Neural cell (in vitro differentiated cells): ENCODE data around the gene TIGD7. TPM values are rescaled to one million over a fixed set of nuclear protein-coding genes. Genes with fewer than 3 reads are reported as not detected.

ENCODE experiments used
- H2AFZ ChIP-seq: fragments of 200-600, 300-800 bp; sonication (generic), shearing (Covaris generic); 2 replicates; pipeline ENCODE4 v1.6.0; 2014; ENCODE audit warnings: low read depth, mild to moderate bottlenecking, antibody characterized with exemption, low read length, moderate library complexity
- H3F3A ChIP-seq: fragments of 200-600 bp; shearing (Covaris generic); 2 replicates; pipeline ENCODE4 v1.6.1; 2016; ENCODE audit warnings: mild to moderate bottlenecking, moderate library complexity, mixed read lengths, antibody characterized with exemption, low read length; ENCODE audit not compliant: insufficient read depth, poor library complexity, severe bottlenecking
- H3K27ac ChIP-seq: fragments of 200-600, 300-800 bp; sonication (generic), shearing (Covaris generic); 2 replicates; pipeline ENCODE4 v1.5.1; 2014; ENCODE audit warnings: mild to moderate bottlenecking, low read length, moderate library complexity
- H3K27me3 ChIP-seq: fragments of 300-800, 200-600 bp; sonication (generic), shearing (Covaris generic); 2 replicates; pipeline ENCODE4 v1.6.0; 2014; ENCODE audit warnings: mild to moderate bottlenecking, low read depth, low read length, moderate library complexity; ENCODE audit not compliant: insufficient read depth
- H3K36me3 ChIP-seq: fragments of 300-800, 200-600 bp; sonication (generic), shearing (Covaris generic); 2 replicates; pipeline ENCODE4 v1.5.1; 2014; ENCODE audit warnings: mild to moderate bottlenecking, antibody characterized with exemption, low read length, moderate library complexity; ENCODE audit not compliant: insufficient read depth
- H3K4me2 ChIP-seq: fragments of 300-800, 200-600 bp; sonication (generic), shearing (Covaris generic); 2 replicates; pipeline ENCODE4 v1.6.0; 2014; ENCODE audit warnings: mild to moderate bottlenecking, low read length
- H3K4me3 ChIP-seq: fragments of 300-800, 200-600 bp; sonication (generic), shearing (Covaris generic); 2 replicates; pipeline ENCODE4 v1.5.1; 2014; ENCODE audit warnings: mild to moderate bottlenecking, low read length, moderate library complexity
- H3K79me2 ChIP-seq: fragments of 200-600 bp; shearing (Covaris generic); replicated peaks from 2 replicates; pipeline ENCODE4 v1.6.0; 2014; ENCODE audit warnings: mild to moderate bottlenecking, low read length, moderate library complexity; ENCODE audit not compliant: insufficient read depth
- H3K9ac ChIP-seq: fragments of 300-800, 200-600 bp; sonication (generic), shearing (Covaris generic); 2 replicates; pipeline ENCODE4 v1.6.1; 2016; ENCODE audit warnings: mild to moderate bottlenecking, low read length, mixed read lengths
- H3K9me2 ChIP-seq: fragments of 200-600 bp; shearing (Covaris generic); 2 replicates; pipeline ENCODE4 v1.6.1; 2016; ENCODE audit warnings: mild to moderate bottlenecking, low read length, mixed read lengths; ENCODE audit not compliant: insufficient read depth
- H3K9me3 ChIP-seq: fragments of 200-600, 300-800 bp; sonication (generic), shearing (Covaris generic); 2 replicates; pipeline ENCODE4 v1.6.1; 2016; ENCODE audit warnings: mild to moderate bottlenecking, mixed run types, low read length, moderate library complexity, mixed read lengths
- H4K20me1 ChIP-seq: fragments of 200-600 bp; shearing (Covaris generic); 2 replicates; pipeline ENCODE4 v1.6.1; 2016; ENCODE audit warnings: mild to moderate bottlenecking, mixed run types; ENCODE audit not compliant: insufficient read depth
- EP300 ChIP-seq: fragments of 450-650 bp; conservative IDR thresholded peaks from 2 replicates; pipeline ENCODE4 v1.6.1; 2014; ENCODE audit warnings: antibody characterized with exemption, mild to moderate bottlenecking, moderate library complexity; ENCODE audit not compliant: poor library complexity, severe bottlenecking
- EZH2 ChIP-seq: fragments of 200-600, 300-800 bp; shearing (Covaris generic), sonication (generic); IDR thresholded peaks from 2 replicates; pipeline ENCODE4 v1.6.1; 2014; ENCODE audit warnings: antibody characterized with exemption, low read length, borderline replicate concordance, mild to moderate bottlenecking; ENCODE audit not compliant: insufficient read depth, poor library complexity, severe bottlenecking
- MXI1 ChIP-seq: fragments of 450-650 bp; conservative IDR thresholded peaks from 2 replicates; pipeline ENCODE4 v1.6.1; 2014; ENCODE audit warnings: antibody characterized with exemption, mild to moderate bottlenecking; ENCODE audit not compliant: poor library complexity, severe bottlenecking
- POLR2AphosphoS5 ChIP-seq: IDR thresholded peaks from 2 replicates; pipeline ENCODE4 v1.6.1; 2012
- RAD21 ChIP-seq: fragments of 450-650 bp; conservative IDR thresholded peaks from 2 replicates; pipeline ENCODE4 v1.6.1; 2014; ENCODE audit warnings: antibody characterized with exemption, mild to moderate bottlenecking, moderate library complexity
- SMC3 ChIP-seq: fragments of 450-650 bp; conservative IDR thresholded peaks from 2 replicates; pipeline ENCODE4 v1.6.1; 2014; ENCODE audit warnings: antibody characterized with exemption, mild to moderate bottlenecking, moderate library complexity; ENCODE audit not compliant: poor library complexity
- TAF1 ChIP-seq: IDR thresholded peaks from 2 replicates; pipeline ENCODE4 v1.6.1; 2012; ENCODE audit warnings: low read depth
- polyA plus RNA-seq: library from polyadenylated mRNA; depleted of rRNA; stranded (reverse); fragments of >200 nt; gene quantifications from 2 replicates; pipeline ENCODE4 v1.2.3, GENCODE V29; 2014
- TF ChIP-seq, protein P1 (sequence below): IDR thresholded peaks from 2 replicates; pipeline ENCODE4 v1.6.1; 2012; ENCODE audit warnings: borderline replicate concordance
- TF ChIP-seq, protein P2 (sequence below): fragments of 450-650 bp; IDR thresholded peaks from 2 replicates; pipeline ENCODE4 v1.5.1; 2014; ENCODE audit warnings: antibody characterized with exemption, mild to moderate bottlenecking, moderate library complexity; ENCODE audit not compliant: poor library complexity, severe bottlenecking

The TIGD7 gene
- polyA plus RNA-seq, 1 donor from 2014 or later = 25.2 TPM

DNA sequence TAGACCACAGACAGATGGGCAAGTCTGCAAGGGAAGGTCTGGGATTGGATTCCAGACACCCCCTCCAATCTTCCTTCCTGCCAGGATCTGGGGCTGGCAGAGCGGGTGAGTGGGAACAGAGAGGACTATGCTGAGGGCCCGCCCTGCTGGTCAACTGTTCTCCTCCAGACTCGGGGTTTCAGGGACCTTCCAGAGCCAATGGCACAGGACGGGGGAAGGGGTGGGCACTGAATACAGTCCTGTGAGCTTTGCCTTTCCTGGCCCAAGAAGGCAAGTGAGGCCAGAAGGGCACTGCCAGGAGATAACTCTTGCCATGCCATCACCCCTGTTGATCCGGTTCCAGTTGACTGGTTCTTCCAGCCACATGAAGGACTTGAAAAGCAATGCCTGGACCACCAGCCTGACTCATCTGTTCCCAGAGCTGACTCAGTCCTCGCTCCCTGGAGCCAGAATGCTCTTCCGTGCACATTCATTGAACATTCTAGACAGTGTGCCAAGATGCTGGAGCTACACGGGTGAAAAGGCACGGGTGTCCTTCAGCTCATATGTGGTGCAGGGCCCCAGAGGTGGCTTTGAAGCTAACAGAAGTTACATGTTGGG, 48.3 kb downstream of the TIGD7 start:
- H3K9ac ChIP-seq = no peak overlapping the region
- H3K4me3 ChIP-seq = no peak overlapping the region
- no peak overlapping the region for H3K4me2 ChIP-seq
- no peaks in the 10 kb centered on the region for H3K79me2 ChIP-seq
- H4K20me1 ChIP-seq = no peaks in the 10 kb centered on the region
- TF ChIP-seq, protein P1, sequence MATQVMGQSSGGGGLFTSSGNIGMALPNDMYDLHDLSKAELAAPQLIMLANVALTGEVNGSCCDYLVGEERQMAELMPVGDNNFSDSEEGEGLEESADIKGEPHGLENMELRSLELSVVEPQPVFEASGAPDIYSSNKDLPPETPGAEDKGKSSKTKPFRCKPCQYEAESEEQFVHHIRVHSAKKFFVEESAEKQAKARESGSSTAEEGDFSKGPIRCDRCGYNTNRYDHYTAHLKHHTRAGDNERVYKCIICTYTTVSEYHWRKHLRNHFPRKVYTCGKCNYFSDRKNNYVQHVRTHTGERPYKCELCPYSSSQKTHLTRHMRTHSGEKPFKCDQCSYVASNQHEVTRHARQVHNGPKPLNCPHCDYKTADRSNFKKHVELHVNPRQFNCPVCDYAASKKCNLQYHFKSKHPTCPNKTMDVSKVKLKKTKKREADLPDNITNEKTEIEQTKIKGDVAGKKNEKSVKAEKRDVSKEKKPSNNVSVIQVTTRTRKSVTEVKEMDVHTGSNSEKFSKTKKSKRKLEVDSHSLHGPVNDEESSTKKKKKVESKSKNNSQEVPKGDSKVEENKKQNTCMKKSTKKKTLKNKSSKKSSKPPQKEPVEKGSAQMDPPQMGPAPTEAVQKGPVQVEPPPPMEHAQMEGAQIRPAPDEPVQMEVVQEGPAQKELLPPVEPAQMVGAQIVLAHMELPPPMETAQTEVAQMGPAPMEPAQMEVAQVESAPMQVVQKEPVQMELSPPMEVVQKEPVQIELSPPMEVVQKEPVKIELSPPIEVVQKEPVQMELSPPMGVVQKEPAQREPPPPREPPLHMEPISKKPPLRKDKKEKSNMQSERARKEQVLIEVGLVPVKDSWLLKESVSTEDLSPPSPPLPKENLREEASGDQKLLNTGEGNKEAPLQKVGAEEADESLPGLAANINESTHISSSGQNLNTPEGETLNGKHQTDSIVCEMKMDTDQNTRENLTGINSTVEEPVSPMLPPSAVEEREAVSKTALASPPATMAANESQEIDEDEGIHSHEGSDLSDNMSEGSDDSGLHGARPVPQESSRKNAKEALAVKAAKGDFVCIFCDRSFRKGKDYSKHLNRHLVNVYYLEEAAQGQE = no peak
- TF ChIP-seq, protein P2, sequence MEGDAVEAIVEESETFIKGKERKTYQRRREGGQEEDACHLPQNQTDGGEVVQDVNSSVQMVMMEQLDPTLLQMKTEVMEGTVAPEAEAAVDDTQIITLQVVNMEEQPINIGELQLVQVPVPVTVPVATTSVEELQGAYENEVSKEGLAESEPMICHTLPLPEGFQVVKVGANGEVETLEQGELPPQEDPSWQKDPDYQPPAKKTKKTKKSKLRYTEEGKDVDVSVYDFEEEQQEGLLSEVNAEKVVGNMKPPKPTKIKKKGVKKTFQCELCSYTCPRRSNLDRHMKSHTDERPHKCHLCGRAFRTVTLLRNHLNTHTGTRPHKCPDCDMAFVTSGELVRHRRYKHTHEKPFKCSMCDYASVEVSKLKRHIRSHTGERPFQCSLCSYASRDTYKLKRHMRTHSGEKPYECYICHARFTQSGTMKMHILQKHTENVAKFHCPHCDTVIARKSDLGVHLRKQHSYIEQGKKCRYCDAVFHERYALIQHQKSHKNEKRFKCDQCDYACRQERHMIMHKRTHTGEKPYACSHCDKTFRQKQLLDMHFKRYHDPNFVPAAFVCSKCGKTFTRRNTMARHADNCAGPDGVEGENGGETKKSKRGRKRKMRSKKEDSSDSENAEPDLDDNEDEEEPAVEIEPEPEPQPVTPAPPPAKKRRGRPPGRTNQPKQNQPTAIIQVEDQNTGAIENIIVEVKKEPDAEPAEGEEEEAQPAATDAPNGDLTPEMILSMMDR = no peak
- TF ChIP-seq EZH2 = no peak
- TF ChIP-seq POLR2AphosphoS5 = no peak
- TF ChIP-seq SMC3 = no peak
- no peak for TF ChIP-seq MXI1
- TF ChIP-seq EP300 = no peak
- no peak for TF ChIP-seq RAD21
- no peak for TF ChIP-seq TAF1
- H3K27ac ChIP-seq = no peak overlapping the region
- H3K36me3 ChIP-seq = no peaks in the 10 kb centered on the region
- no peaks in the 10 kb centered on the region for H3K27me3 ChIP-seq
- H3F3A ChIP-seq = no peaks in the 10 kb centered on the region
- H3K9me3 ChIP-seq = no peaks in the 10 kb centered on the region
- no peaks in the 10 kb centered on the region for H3K9me2 ChIP-seq
- no peak overlapping the region for H2AFZ ChIP-seq

DNA sequence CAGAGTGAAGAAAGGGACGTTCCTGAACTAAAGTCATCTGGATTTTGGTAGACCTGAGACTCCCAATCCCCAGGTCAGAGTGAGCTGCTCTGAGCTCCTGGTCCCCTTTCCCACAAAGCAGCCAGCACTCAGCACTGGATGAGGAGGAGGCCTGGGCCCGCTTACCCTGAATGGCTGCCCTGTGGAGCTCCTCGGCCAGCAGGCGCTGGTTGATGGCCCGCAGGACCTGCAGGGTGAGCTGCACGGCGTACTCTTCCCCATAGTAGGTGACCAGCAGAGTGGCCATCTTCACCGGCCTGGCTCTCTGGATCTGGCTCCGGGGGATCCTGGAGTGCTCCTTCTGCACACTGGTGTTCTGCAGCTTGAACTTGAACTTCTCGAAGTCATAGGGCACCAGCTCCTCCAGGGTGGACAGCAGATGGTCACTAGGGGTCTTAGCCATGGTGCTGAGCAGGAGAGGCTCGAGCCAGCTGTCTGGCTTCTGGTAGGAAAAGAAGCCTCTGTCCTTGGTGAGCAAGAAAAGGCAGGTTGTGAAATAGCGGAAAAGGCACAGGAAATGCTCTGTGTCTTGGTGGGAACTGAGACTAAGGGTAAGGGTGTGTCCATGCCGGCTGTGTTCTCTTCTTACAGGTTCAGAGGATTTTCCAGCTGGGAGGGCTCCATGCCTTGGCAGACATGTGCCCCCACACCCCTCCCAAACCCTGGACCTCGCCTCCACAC, 48.9 kb downstream of the TIGD7 start, which contains the start of gene MEFV:
Gene MEFV (minus strand): TSS at position 488 of the 720 bp plus-strand sequence. CDS start 46 bp downstream, at position 442.
- Histone ChIP-seq H3K4me3 (no peak within 1 kb of the TSS), H3K36me3 (no peaks in the 10 kb centered on the region), H3K9ac (no peak within 1 kb of the TSS), H4K20me1 (no peaks in the 10 kb centered on the region), H3K27ac (no peak within 1 kb of the TSS), H3K9me3 (no peaks in the 10 kb centered on the region), H3K9me2 (no peaks in the 10 kb centered on the region), H2AFZ (no peak within 1 kb of the TSS), H3K79me2 (no peaks in the 10 kb centered on the region), H3K27me3 (no peaks in the 10 kb centered on the region), H3K4me2 (no peak within 1 kb of the TSS), H3F3A (no peaks in the 10 kb centered on the region)
- TF ChIP-seq TAF1 (no peak), SMC3 (no peak), EP300 (no peak), POLR2AphosphoS5 (no peak), EZH2 (no peak), RAD21 (no peak), MXI1 (no peak)
- TF ChIP-seq, protein P2 = no peak
- TF ChIP-seq, protein P1 = no peak
